Muscle layer of duodenum (tissue), 2 donors: ENCODE data around the gene WDFY4.
A peak's percentile ranks its signal among the peaks of the same experiment; 100 is the strongest.
"Not testable (repeated sequence)": the region's sequence is repeated elsewhere in the genome, so short reads cannot be mapped to it uniquely, and the experiment has no call there.

Source experiments
- H3K27ac ChIP-seq: one replicate; pipeline ENCODE4 v1.7.0; 2013; ENCODE audit warnings: mild to moderate bottlenecking, low read length
- H3K27me3 ChIP-seq: one replicate; pipeline ENCODE4 v1.7.0; 2013; ENCODE audit warnings: low read depth, mild to moderate bottlenecking, control low read depth, low read length
- H3K36me3 ChIP-seq, 2 donors: one replicate each; pipeline ENCODE4 v1.7.0; 2013; ENCODE audit warnings: low read length in 2 of 2, control low read depth in 1 of 2, mild to moderate bottlenecking in 1 of 2; ENCODE audit not compliant: insufficient read depth in 2 of 2, control insufficient read depth in 1 of 2
- H3K4me1 ChIP-seq, 2 donors: one replicate each; pipeline ENCODE4 v1.7.0; 2013; ENCODE audit warnings: low read length in 2 of 2, mild to moderate bottlenecking in 2 of 2, control low read depth in 1 of 2, moderate library complexity in 1 of 2; ENCODE audit not compliant: insufficient read depth in 2 of 2, control insufficient read depth in 1 of 2
- H3K4me3 ChIP-seq, 2 donors: one replicate each; pipeline ENCODE4 v1.7.0; 2013; ENCODE audit warnings: low read length in 2 of 2, low read depth in 1 of 2, mild to moderate bottlenecking in 1 of 2
- H3K9me3 ChIP-seq, 2 donors: one replicate each; pipeline ENCODE4 v1.7.0; 2013; ENCODE audit warnings: low read length in 2 of 2, control low read depth in 1 of 2, mild to moderate bottlenecking in 1 of 2; ENCODE audit not compliant: control insufficient read depth in 1 of 2
- donor health status: healthy.

WDFY4 gene

DNA sequence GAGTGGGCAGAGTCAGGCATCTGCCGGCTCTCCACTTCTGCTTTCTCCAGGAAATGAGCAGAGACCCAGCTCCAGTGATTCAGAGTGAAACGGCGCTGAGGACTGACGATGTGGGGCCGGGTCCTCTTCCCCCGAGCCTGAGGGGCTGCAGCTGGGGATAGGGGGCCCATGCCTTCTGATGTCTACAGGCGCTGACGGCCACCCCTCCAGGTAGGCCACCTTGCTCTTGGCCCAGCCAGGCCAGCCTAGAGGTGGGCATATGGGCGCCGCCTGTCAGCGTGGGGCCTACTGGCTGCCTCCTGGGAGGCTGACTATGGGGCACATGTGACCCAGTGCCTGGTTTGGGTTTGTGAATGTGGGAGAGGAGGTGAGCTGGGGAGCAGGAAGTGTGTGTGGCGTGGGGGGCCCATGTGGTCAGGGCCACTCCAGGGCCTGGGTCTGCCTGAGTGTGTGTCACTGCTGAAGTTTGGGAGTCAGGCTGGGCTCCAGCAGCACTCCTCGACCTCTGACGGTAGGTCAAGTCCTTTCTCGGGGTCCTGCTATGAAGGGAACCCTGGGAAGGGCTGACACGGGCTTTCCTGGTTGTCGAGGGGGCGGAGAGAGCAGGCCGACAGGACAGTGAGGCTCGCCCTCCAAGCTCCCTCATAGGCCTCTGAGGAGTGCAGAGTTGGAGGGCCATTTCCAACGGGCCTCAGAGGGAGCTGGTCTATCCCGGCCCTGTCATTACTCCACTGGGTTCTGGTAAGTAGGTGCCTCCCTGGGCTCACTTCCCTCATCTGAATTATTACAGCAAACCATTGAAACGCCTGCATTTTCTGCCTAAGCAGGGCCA lies at the start of gene WDFY4:
WDFY4 (plus strand) TSS at position 82 of the 832 bp plus-strand sequence. CDS start 24,860 bp downstream, outside the sequence.
- Histone ChIP-seq H3K4me1 (no peaks in the 10 kb centered on the region), H3K4me3 (peak within 1 kb of the TSS; percentile 12 to 42), H3K27me3 (no peaks in the 10 kb centered on the region), H3K27ac (no peak within 1 kb of the TSS), H3K36me3 (no peaks in the 10 kb centered on the region), H3K9me3 (peaks cover 0 to 5% of the 10 kb centered on the region in 2 donors)

DNA sequence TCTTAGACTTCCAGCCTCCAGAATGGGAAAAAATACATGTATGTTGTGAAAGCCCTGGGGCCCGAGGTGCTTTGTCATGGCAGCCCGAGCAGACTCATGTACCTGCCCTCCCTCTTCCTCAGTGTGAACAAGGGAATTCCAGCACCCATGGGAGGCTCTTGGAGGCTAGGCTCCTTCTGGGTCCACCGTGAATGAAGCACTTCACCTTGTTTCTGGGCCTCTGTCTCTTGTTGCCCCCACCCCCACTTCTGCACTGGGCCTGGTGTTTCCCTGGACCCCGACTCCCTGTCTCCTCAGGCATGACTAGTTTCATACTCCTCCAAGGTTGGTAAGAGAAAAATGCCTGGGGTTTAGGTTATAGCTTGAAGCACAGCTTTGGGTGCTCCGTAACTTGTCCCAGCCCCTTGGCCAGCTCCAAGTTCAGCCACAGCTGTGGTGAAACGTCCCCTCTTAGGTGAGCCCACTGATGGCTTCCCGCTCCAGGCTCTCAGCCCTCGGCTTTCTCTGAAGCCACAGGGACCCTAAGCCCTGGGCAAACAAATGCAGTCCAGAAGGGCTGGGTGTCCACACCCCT lies 49.6 kb upstream of the WDFY4 start:
- no peaks in the 10 kb centered on the region for H3K27me3 ChIP-seq
- H3K36me3 ChIP-seq = no peaks in the 10 kb centered on the region
- H3K9me3 ChIP-seq = peaks cover 0 to 4% of the 10 kb centered on the region in 2 donors
- H3K4me3 ChIP-seq = no peak overlapping the region
- H3K4me1 ChIP-seq = no peaks in the 10 kb centered on the region
- H3K27ac ChIP-seq = no peak overlapping the region

GRCh38 chr10:48636231-48636630 lies 48.4 kb upstream of the WDFY4 start:
- no peaks in the 10 kb centered on the region for H3K36me3 ChIP-seq
- no peaks in the 10 kb centered on the region for H3K27me3 ChIP-seq
- no peaks in the 10 kb centered on the region for H3K4me1 ChIP-seq
- no peak overlapping the region for H3K27ac ChIP-seq
- H3K9me3 ChIP-seq = peaks cover 3 to 4% of the 10 kb centered on the region in 2 donors
- no peak overlapping the region for H3K4me3 ChIP-seq

- Histone ChIP-seq H3K4me1 (no peaks in the 10 kb centered on the region), H3K27ac (no peak overlapping the region), H3K4me3 (no peak overlapping the region), H3K27me3 (no peaks in the 10 kb centered on the region), H3K9me3 (peaks cover 4% of the 10 kb centered on the region in 2 donors), H3K36me3 (no peaks in the 10 kb centered on the region)
These were observed 47.8 kb upstream of the WDFY4 start for GRCh38 chr10:48636901-48637300.

DNA sequence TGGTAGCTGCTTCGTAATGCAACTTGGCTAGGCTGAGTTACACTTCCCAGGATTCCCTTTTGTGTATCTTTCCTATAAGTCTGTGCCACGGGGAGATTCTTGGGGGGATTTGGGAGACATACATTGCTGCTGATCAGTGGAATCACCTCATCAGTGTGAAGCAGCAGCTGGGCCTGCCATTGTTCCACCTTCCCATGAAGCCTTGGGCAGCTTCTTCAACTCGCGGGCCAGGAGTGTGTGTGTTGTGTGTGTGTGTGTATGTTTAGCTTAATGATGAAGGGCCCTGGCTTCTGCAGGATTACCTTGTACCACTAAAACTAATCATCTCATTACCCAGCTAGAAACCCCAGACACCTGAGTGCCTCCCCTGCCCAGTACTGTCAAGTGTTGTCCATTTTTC lies 46.5 kb upstream of the WDFY4 start:
- Histone ChIP-seq H3K27me3 (no peaks in the 10 kb centered on the region), H3K4me1 (no peaks in the 10 kb centered on the region), H3K9me3 (peaks cover 4% of the 10 kb centered on the region in 2 donors), H3K36me3 (no peaks in the 10 kb centered on the region), H3K27ac (no peak overlapping the region), H3K4me3 (no peak overlapping the region)

DNA sequence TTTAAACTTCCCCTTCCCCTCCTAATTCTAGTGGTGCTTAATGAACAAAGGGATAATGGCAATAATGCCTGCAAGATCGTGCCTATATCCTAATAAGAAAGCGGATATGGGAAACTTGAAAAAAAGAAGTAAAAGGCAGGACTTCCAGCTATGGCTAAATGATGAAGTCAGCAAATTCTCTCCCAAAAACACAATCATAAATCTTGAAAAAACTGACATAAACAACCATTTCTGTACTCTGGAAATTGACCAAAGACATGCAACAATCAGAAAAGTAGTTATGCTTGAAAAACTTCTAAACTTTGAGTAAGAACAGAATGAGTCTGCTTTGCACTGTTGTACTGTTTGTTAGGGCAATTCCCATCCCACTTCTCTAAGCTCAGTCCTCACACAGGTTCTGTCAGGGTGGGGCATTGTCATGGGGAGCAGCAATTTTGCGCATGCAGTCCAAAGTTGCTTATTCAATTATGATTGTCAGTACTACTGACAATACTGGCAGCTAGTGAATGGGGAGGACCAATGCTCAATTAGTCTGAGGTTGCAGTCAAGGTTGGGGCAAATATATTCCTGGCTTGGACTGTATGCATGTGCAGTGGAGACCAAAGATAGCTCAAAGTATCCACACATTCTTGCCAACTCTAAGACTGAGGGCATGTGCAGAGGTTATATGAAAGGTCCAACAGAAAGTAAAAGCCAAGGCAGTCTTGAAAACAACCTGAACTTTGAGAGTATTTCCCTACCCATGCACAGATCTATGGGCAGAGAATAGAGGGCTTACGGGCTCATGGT lies 45.7 kb upstream of the WDFY4 start:
- no peak overlapping the region for H3K4me3 ChIP-seq
- no peaks in the 10 kb centered on the region for H3K27me3 ChIP-seq
- H3K36me3 ChIP-seq = no peaks in the 10 kb centered on the region
- no peak overlapping the region for H3K27ac ChIP-seq
- H3K4me1 ChIP-seq = no peaks in the 10 kb centered on the region
- H3K9me3 ChIP-seq = peaks cover 4% of the 10 kb centered on the region in 2 donors

DNA sequence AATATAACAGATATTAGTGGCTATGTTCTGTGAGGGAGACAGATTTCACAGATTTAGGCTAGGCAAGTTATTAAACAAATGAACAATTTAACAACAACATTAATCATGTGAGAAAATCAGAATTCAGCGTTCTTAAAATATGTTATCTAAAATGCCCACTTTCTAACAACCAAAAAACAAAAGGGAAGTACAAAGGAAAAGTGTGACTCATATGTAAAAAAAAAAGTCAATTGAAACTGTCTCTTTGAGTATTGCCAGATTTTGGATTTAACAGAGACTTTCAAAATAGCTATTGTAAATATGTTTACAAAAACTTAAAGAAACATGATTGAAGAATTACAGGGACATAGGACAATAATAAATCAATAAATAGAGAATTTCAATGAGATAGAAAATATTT lies 45.0 kb upstream of the WDFY4 start:
- no peak overlapping the region for H3K27ac ChIP-seq
- no peak overlapping the region for H3K4me3 ChIP-seq
- no peaks in the 10 kb centered on the region for H3K27me3 ChIP-seq
- no peaks in the 10 kb centered on the region for H3K4me1 ChIP-seq
- H3K36me3 ChIP-seq = no peaks in the 10 kb centered on the region
- peaks cover 4% of the 10 kb centered on the region in 2 donors for H3K9me3 ChIP-seq

- Histone ChIP-seq H3K27ac (no peak overlapping the region), H3K27me3 (no peaks in the 10 kb centered on the region), H3K9me3 (peaks cover 4% of the 10 kb centered on the region in 2 donors), H3K4me1 (no peaks in the 10 kb centered on the region), H3K36me3 (no peaks in the 10 kb centered on the region), H3K4me3 (no peak overlapping the region)
These were observed 44.3 kb upstream of the WDFY4 start for GRCh38 chr10:48640326-48640725.

GRCh38 chr10:48641099-48641690 lies 43.5 kb upstream of the WDFY4 start:
- H3K27me3 ChIP-seq, H3K36me3 ChIP-seq, H3K4me1 ChIP-seq, H3K9me3 ChIP-seq, H3K27ac ChIP-seq, H3K4me3 ChIP-seq: not testable (repeated sequence)

DNA sequence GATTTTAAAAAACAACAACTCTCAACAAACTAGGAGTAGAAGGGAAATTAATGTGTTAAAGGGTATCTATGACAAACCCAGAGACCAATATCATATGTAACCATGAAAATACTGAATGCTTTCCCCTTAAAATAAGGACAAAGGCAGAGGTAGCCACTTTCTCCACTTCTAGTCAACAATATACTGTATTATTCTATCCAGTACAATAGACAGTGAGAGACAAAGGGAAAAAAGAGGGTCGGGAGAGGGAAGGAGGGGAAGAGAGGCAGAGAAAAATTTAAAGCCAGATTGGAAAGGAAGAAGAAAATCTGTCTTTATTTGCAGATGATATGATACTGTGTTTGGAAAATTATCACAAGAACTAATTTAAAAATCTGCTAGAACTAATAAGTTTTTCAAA lies 39.1 kb upstream of the WDFY4 start:
- no peaks in the 10 kb centered on the region for H3K36me3 ChIP-seq
- no peaks in the 10 kb centered on the region for H3K27me3 ChIP-seq
- H3K27ac ChIP-seq = no peak overlapping the region
- peaks cover 0 to 4% of the 10 kb centered on the region in 2 donors for H3K9me3 ChIP-seq
- H3K4me3 ChIP-seq = no peak overlapping the region
- no peaks in the 10 kb centered on the region for H3K4me1 ChIP-seq

- not testable (repeated sequence) for H3K27me3 ChIP-seq, H3K4me3 ChIP-seq, H3K4me1 ChIP-seq, H3K27ac ChIP-seq, H3K36me3 ChIP-seq, H3K9me3 ChIP-seq
These were observed 37.6 kb upstream of the WDFY4 start for GRCh38 chr10:48647073-48647472.
